Thyroid gland (tissue), 4 donors: Measurements from ENCODE around the gene TANGO2.

Experiments
- CTCF ChIP-seq, 6 experiments: fragments of 200-600 bp in 3 of 6; fragments of 450-650 bp in 3 of 6; sonication (generic) in 3 of 6; IDR thresholded peaks; one replicate each; pipeline ENCODE4 v1.5.1; 2016 to 2019; ENCODE audit warnings: antibody characterized with exemption in 6 of 6, mild to moderate bottlenecking in 2 of 6, inconsistent platforms in 1 of 6, moderate library complexity in 1 of 6
- POLR2A ChIP-seq, 2 donors: fragments of 450-650 bp; IDR thresholded peaks; one replicate each; pipeline ENCODE4 v1.6.1; 2017; ENCODE audit warnings: antibody characterized with exemption in 2 of 2, mild to moderate bottlenecking in 2 of 2, moderate library complexity in 1 of 2

- TF ChIP-seq CTCF (IDR thresholded peaks at IDR 0.05) (no peak), POLR2A (IDR thresholded peaks at IDR 0.05) (no peak)
Measured at GRCh38 chr22:20058989-20059770, 38.3 kb downstream of the TANGO2 start.
